ENCODE measurements around the gene SEMA4B. TPM values are rescaled to one million over a fixed set of nuclear protein-coding genes. Genes with fewer than 3 reads are reported as not detected.
A peak's percentile ranks its signal among the peaks of the same experiment; 100 is the strongest.

Gene SEMA4B
- total RNA-seq, 4 donors from 2014 or later: 43.1 to 104 (median 59.0) TPM

GRCh38 chr15:90171623-90172022 lies 29.5 kb upstream of the SEMA4B start:
- H3K27ac ChIP-seq: peak overlapping the region in 2 of 4 donors; percentile 29 to 94
- no peak for DNase-seq (ENCODE audit: low spot score in 2 of 2)
- WGBS, 2 donors: 50 to 61% methylated on average over 1 of the region's 1 CpG
- TF ChIP-seq EP300 (IDR thresholded peaks at IDR 0.05) (no peak), POLR2A (IDR thresholded peaks at IDR 0.05) (no peak)
- TF ChIP-seq, protein P1, sequence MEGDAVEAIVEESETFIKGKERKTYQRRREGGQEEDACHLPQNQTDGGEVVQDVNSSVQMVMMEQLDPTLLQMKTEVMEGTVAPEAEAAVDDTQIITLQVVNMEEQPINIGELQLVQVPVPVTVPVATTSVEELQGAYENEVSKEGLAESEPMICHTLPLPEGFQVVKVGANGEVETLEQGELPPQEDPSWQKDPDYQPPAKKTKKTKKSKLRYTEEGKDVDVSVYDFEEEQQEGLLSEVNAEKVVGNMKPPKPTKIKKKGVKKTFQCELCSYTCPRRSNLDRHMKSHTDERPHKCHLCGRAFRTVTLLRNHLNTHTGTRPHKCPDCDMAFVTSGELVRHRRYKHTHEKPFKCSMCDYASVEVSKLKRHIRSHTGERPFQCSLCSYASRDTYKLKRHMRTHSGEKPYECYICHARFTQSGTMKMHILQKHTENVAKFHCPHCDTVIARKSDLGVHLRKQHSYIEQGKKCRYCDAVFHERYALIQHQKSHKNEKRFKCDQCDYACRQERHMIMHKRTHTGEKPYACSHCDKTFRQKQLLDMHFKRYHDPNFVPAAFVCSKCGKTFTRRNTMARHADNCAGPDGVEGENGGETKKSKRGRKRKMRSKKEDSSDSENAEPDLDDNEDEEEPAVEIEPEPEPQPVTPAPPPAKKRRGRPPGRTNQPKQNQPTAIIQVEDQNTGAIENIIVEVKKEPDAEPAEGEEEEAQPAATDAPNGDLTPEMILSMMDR (IDR thresholded peaks at IDR 0.05): no peak
- H3K27me3 ChIP-seq: no peaks in the 10 kb centered on the region
- H3K4me1 ChIP-seq: peaks cover 0 to 33% (median 18%) of the 10 kb centered on the region in 4 donors
- H3K36me3 ChIP-seq: no peaks in the 10 kb centered on the region
- H3K4me3 ChIP-seq: no peak overlapping the region
- H3K9me3 ChIP-seq: no peaks in the 10 kb centered on the region

- no peak overlapping the region for H3K4me3 ChIP-seq
- no peaks in the 10 kb centered on the region for H3K27me3 ChIP-seq
- WGBS, 2 donors: 79 to 82% methylated on average over 7 of the region's 7 CpGs
- peak overlapping the region in 3 of 4 donors; percentile 54 to 94 (median 92) for H3K27ac ChIP-seq
- peaks cover 0 to 43% (median 22%) of the 10 kb centered on the region in 4 donors for H3K4me1 ChIP-seq
- TF ChIP-seq EP300 (IDR thresholded peaks at IDR 0.05): no peak
- TF ChIP-seq, protein P1 (IDR thresholded peaks at IDR 0.05): no peak
- TF ChIP-seq POLR2A (IDR thresholded peaks at IDR 0.05): no peak
- no peaks in the 10 kb centered on the region for H3K9me3 ChIP-seq
- DNase-seq (ENCODE audit: low spot score in 2 of 2): no peak
- H3K36me3 ChIP-seq: no peaks in the 10 kb centered on the region
These were observed 27.8 kb upstream of the SEMA4B start for GRCh38 chr15:90173372-90173771.

- TF ChIP-seq, protein P1 (IDR thresholded peaks at IDR 0.05): peak in 1 of 5 experiments; percentile 18
- TF ChIP-seq EP300 (IDR thresholded peaks at IDR 0.05) (peak; percentile 62 to 96), POLR2A (IDR thresholded peaks at IDR 0.05) (peak in 1 of 2 donors; percentile 19)
- H3K9me3 ChIP-seq: no peaks in the 10 kb centered on the region
- WGBS, 2 donors: 56 to 59% methylated on average over 24 to 25 of the region's 25 CpGs
- H3K4me1 ChIP-seq: peaks cover 0 to 43% (median 22%) of the 10 kb centered on the region in 4 donors
- H3K4me3 ChIP-seq: no peak overlapping the region
- H3K27me3 ChIP-seq: no peaks in the 10 kb centered on the region
- peak; percentile 83 to 86 for DNase-seq (ENCODE audit: low spot score in 2 of 2)
- no peaks in the 10 kb centered on the region for H3K36me3 ChIP-seq
- H3K27ac ChIP-seq: peak overlapping the region; percentile 84 to 94 (median 92)
These were observed 26.8 kb upstream of the SEMA4B start for GRCh38 chr15:90174140-90174875.

- no peak for DNase-seq (ENCODE audit: low spot score in 2 of 2)
These were observed 24.1 kb upstream of the SEMA4B start for GRCh38 chr15:90177012-90177411.

More at GRCh38 chr15:90177012-90177411, 24.1 kb upstream of the SEMA4B start:
- no peaks in the 10 kb centered on the region for H3K9me3 ChIP-seq
- TF ChIP-seq EP300 (IDR thresholded peaks at IDR 0.05) (no peak), POLR2A (IDR thresholded peaks at IDR 0.05) (no peak)
- TF ChIP-seq, protein P1 (IDR thresholded peaks at IDR 0.05): no peak
- WGBS, 2 donors: 86% methylated on average over 9 of the region's 9 CpGs
- H3K27ac ChIP-seq: peak overlapping the region; percentile 84 to 94 (median 92)
- peaks cover 0 to 46% (median 22%) of the 10 kb centered on the region in 4 donors for H3K4me1 ChIP-seq
- no peaks in the 10 kb centered on the region for H3K36me3 ChIP-seq
- H3K4me3 ChIP-seq: no peak overlapping the region
- no peaks in the 10 kb centered on the region for H3K27me3 ChIP-seq
